Liver (tissue), 9 donors: ENCODE data around the gene IL18BP. TPM values are rescaled to one million over a fixed set of nuclear protein-coding genes. Genes with fewer than 3 reads are reported as not detected.

Source experiments
- DNase-seq: peaks from one replicate; pipeline ENCODE4 v3.0.0-alpha.2; 2017; ENCODE audit warnings: low spot score
- H3K27ac ChIP-seq, 2 donors: one replicate each; pipeline ENCODE4 v1.7.0; 2013; ENCODE audit warnings: inconsistent platforms in 2 of 2, low read length in 2 of 2, control low read depth in 1 of 2, low read depth in 1 of 2, mild to moderate bottlenecking in 1 of 2
- H3K27me3 ChIP-seq, 4 donors: one replicate each; pipeline versions ENCODE4 v1.6.1 to v1.7.0; 2013; ENCODE audit warnings: low read length in 3 of 4, inconsistent platforms in 1 of 4, mild to moderate bottlenecking in 1 of 4, moderate library complexity in 1 of 4; ENCODE audit not compliant: control insufficient read depth in 4 of 4, insufficient read depth in 4 of 4
- H3K36me3 ChIP-seq, 4 donors: one replicate each; pipeline versions ENCODE4 v1.6.1 to v1.7.0; 2013; ENCODE audit warnings: low read length in 3 of 4, mild to moderate bottlenecking in 3 of 4, low read depth in 1 of 4, moderate library complexity in 1 of 4; ENCODE audit not compliant: control insufficient read depth in 4 of 4, insufficient read depth in 3 of 4
- H3K4me1 ChIP-seq, 4 donors: one replicate each; pipeline versions ENCODE4 v1.6.1 to v1.7.0; 2013; ENCODE audit warnings: low read length in 3 of 4, mild to moderate bottlenecking in 3 of 4, moderate library complexity in 1 of 4; ENCODE audit not compliant: control insufficient read depth in 4 of 4, insufficient read depth in 4 of 4
- H3K4me3 ChIP-seq, 3 donors: one replicate each; pipeline versions ENCODE4 v1.6.1 to v1.7.0; 2013; ENCODE audit warnings: low read length in 3 of 3, control low read depth in 1 of 3, low read depth in 1 of 3, mild to moderate bottlenecking in 1 of 3
- H3K9ac ChIP-seq, 2 donors: one replicate each; pipeline ENCODE4 v1.7.0; 2013; ENCODE audit warnings: low read length in 2 of 2, mild to moderate bottlenecking in 2 of 2, moderate library complexity in 2 of 2, control low read depth in 1 of 2, low read depth in 1 of 2
- H3K9me3 ChIP-seq, 4 donors: one replicate each; pipeline versions ENCODE4 v1.6.1 to v1.7.0; 2013; ENCODE audit warnings: low read length in 3 of 4; ENCODE audit not compliant: control insufficient read depth in 4 of 4
- CTCF ChIP-seq: fragments of 150-350 bp; IDR thresholded peaks from 2 replicates; pipeline ENCODE4 v1.5.1; 2017; ENCODE audit warnings: improper control_type of control experiment, low read depth, low read length; ENCODE audit not compliant: missing input control
- EGR1 ChIP-seq, 2 donors: IDR thresholded peaks; 2 replicates each; pipeline ENCODE4 v1.6.1; 2016 to 2018; ENCODE audit warnings: antibody characterized with exemption in 2 of 2, low read depth in 2 of 2
- FOXA1 ChIP-seq: IDR thresholded peaks from 2 replicates; pipeline ENCODE4 v1.6.1; 2016; ENCODE audit warnings: antibody characterized with exemption
- FOXA2 ChIP-seq: IDR thresholded peaks from 2 replicates; pipeline ENCODE4 v1.6.1; 2016; ENCODE audit warnings: antibody characterized with exemption
- GABPA ChIP-seq, 2 donors: IDR thresholded peaks in 1 of 2; conservative IDR thresholded peaks in 1 of 2; 2 replicates each; pipeline ENCODE4 v1.6.1; 2016; ENCODE audit warnings: antibody characterized with exemption in 2 of 2, mild to moderate bottlenecking in 1 of 2, moderate library complexity in 1 of 2
- HNF4A ChIP-seq, 2 donors: conservative IDR thresholded peaks; 2 replicates each; pipeline ENCODE4 v1.6.1; 2016; ENCODE audit warnings: antibody characterized with exemption in 2 of 2, mild to moderate bottlenecking in 2 of 2
- HNF4G ChIP-seq: IDR thresholded peaks from 2 replicates; pipeline ENCODE4 v1.6.1; 2016; ENCODE audit warnings: antibody characterized with exemption
- JUND ChIP-seq, 2 donors: IDR thresholded peaks; 2 replicates each; pipeline ENCODE4 v1.6.1; 2016; ENCODE audit warnings: antibody characterized with exemption in 2 of 2
- NR2F2 ChIP-seq: IDR thresholded peaks from 2 replicates; pipeline ENCODE4 v1.6.1; 2016; ENCODE audit warnings: antibody characterized with exemption
- RAD21 ChIP-seq, 2 donors: IDR thresholded peaks; 2 replicates each; pipeline ENCODE4 v1.6.1; 2016; ENCODE audit warnings: antibody characterized with exemption in 2 of 2, mild to moderate bottlenecking in 2 of 2
- RXRA ChIP-seq, 2 donors: IDR thresholded peaks; 2 replicates each; pipeline ENCODE4 v1.6.1; 2017 to 2018; ENCODE audit warnings: antibody characterized with exemption in 2 of 2, mild to moderate bottlenecking in 1 of 2
- SP1 ChIP-seq: IDR thresholded peaks from 2 replicates; pipeline ENCODE4 v1.6.1; 2018; ENCODE audit warnings: antibody characterized with exemption, mild to moderate bottlenecking
- TAF1 ChIP-seq: conservative IDR thresholded peaks from 2 replicates; pipeline ENCODE4 v1.6.1; 2016; ENCODE audit warnings: antibody characterized with exemption, mild to moderate bottlenecking
- YY1 ChIP-seq: IDR thresholded peaks from 2 replicates; pipeline ENCODE4 v1.6.1; 2016; ENCODE audit warnings: antibody characterized with exemption, mild to moderate bottlenecking
- ZBTB33 ChIP-seq: IDR thresholded peaks from 2 replicates; pipeline ENCODE4 v1.6.1; 2016; ENCODE audit warnings: antibody characterized with exemption
- WGBS: extraction: QIAGEN DNeasy Blood & Tissue Kit; methylation state at CpG from one replicate; pipeline ENCODE4 v1.1.7; 2013; 5-methylcytosine and 5-hydroxymethylcytosine counted together
- polyA plus RNA-seq, 2 donors: library from polyadenylated mRNA; stranded (reverse) in 1 of 2; unstranded in 1 of 2; fragments of 200-250 nt in 1 of 2; fragments of >200 nt in 1 of 2; fragmentation: Nextera tagmentation in 1 of 2; extraction: Ambion mirVana in 1 of 2; gene quantifications; one replicate each; pipeline versions ENCODE4 v1.2.1 to v1.2.3, GENCODE V29; 2013 to 2015
- total RNA-seq, 2 donors: library from RNA; depleted of rRNA; stranded (reverse); fragments of >200 nt; gene quantifications; one replicate each; pipeline ENCODE4 v1.2.3, GENCODE V29; 2014
- TF ChIP-seq, protein P1 (sequence below): IDR thresholded peaks from 2 replicates; pipeline ENCODE4 v1.6.1; 2016; ENCODE audit warnings: antibody characterized with exemption, mild to moderate bottlenecking
- TF ChIP-seq, protein P2 (sequence below): IDR thresholded peaks from 2 replicates; pipeline ENCODE4 v1.6.1; 2016; ENCODE audit warnings: antibody characterized with exemption
- TF ChIP-seq, protein P3 (sequence below): IDR thresholded peaks from 2 replicates; pipeline ENCODE4 v1.6.1; 2016; ENCODE audit warnings: antibody characterized with exemption
- donor health status: healthy.
- donor health status: healthy.
- donor health status: healthy.
- donor health status: healthy.
- donor health status: healthy.

Gene IL18BP
- total and polyA plus RNA-seq, 4 donors, result 2.4 to 6.3 (median 4.3) TPM

DNA sequence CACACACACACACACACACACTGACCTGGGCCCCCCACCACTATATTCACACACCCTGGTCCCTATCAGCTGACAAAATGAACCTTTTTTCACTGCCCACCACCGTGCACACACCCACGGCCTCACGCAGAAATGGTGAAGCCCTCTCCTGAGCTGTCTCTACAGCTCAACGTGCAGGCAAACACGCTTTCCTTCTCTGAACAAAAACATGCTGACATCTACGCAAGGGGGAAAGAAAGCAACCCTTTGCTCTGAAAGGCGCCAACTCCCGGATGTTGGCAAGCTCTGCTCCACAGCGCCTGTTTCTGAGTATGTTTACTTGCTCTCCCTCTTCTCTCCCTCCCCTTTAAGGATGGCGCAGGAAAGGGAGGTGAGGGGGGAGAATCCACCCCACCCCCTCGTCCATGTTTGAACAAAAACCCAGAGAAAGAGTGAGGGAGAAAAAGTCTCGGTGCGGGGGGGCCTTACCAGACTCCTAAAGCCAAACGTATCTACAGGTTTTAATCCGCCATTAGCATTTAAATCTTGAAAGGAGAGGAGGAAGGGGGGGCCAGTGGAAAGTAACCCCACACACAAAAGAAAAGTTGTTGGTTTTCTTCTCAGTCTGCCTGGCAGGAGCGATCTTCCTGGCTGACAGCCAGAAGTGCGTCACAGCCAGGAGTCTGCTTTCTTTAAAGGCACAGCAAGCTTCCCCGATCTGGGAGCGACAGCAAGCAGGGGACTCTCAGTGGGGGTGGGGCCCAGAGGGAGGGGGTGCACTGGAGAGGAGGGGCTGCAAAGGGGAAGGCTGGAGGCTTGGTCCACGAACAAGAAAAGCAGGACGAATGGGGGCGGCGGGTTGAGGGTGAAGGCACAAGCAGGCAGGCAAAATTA lies 42.0 kb downstream of the IL18BP start:
- TF ChIP-seq CTCF, result peak; percentile 3
- TF ChIP-seq, protein P1, sequence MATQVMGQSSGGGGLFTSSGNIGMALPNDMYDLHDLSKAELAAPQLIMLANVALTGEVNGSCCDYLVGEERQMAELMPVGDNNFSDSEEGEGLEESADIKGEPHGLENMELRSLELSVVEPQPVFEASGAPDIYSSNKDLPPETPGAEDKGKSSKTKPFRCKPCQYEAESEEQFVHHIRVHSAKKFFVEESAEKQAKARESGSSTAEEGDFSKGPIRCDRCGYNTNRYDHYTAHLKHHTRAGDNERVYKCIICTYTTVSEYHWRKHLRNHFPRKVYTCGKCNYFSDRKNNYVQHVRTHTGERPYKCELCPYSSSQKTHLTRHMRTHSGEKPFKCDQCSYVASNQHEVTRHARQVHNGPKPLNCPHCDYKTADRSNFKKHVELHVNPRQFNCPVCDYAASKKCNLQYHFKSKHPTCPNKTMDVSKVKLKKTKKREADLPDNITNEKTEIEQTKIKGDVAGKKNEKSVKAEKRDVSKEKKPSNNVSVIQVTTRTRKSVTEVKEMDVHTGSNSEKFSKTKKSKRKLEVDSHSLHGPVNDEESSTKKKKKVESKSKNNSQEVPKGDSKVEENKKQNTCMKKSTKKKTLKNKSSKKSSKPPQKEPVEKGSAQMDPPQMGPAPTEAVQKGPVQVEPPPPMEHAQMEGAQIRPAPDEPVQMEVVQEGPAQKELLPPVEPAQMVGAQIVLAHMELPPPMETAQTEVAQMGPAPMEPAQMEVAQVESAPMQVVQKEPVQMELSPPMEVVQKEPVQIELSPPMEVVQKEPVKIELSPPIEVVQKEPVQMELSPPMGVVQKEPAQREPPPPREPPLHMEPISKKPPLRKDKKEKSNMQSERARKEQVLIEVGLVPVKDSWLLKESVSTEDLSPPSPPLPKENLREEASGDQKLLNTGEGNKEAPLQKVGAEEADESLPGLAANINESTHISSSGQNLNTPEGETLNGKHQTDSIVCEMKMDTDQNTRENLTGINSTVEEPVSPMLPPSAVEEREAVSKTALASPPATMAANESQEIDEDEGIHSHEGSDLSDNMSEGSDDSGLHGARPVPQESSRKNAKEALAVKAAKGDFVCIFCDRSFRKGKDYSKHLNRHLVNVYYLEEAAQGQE, result peak; percentile 42
- peak; percentile 35 to 51 for TF ChIP-seq RAD21 (IDR thresholded peaks at IDR 0.05)
- TF ChIP-seq HNF4G, result no peak
- TF ChIP-seq FOXA2, result peak; percentile 42
- TF ChIP-seq, protein P2, sequence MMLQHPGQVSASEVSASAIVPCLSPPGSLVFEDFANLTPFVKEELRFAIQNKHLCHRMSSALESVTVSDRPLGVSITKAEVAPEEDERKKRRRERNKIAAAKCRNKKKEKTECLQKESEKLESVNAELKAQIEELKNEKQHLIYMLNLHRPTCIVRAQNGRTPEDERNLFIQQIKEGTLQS, result no peak
- TF ChIP-seq ZBTB33, result no peak
- TF ChIP-seq HNF4A (conservative IDR thresholded peaks at IDR 0.05), result peak; percentile 38 to 43
- peak; percentile 67 for TF ChIP-seq SP1
- TF ChIP-seq NR2F2, result peak; percentile 14
- peak; percentile 93 for TF ChIP-seq YY1
- TF ChIP-seq RXRA (IDR thresholded peaks at IDR 0.05), result peak; percentile 32 to 45
- TF ChIP-seq TAF1, result peak; percentile 56
- no peak for TF ChIP-seq FOXA1
- TF ChIP-seq, protein P3, sequence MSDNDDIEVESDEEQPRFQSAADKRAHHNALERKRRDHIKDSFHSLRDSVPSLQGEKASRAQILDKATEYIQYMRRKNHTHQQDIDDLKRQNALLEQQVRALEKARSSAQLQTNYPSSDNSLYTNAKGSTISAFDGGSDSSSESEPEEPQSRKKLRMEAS, result peak; percentile 67
- peak; percentile 45 to 49 for TF ChIP-seq JUND (IDR thresholded peaks at IDR 0.05)
- TF ChIP-seq GABPA (IDR thresholded peaks at IDR 0.05 in 1 of 2, conservative IDR thresholded peaks at IDR 0.05 in 1 of 2), result no peak
- peak in 1 of 2 donors; percentile 45 for TF ChIP-seq EGR1 (IDR thresholded peaks at IDR 0.05; ENCODE audit: low read depth in 2 of 2)
- DNase-seq, result peak; percentile 87
- Histone ChIP-seq H3K27me3 (no peaks in the 10 kb centered on the region), H3K4me3 (peak overlapping the region; percentile 56 to 87 (median 62)), H3K9ac (peak overlapping the region; percentile 64 to 66), H3K27ac (peak overlapping the region; percentile 90 to 95), H3K4me1 (peaks cover 10 to 34% (median 24%) of the 10 kb centered on the region in 4 donors), H3K9me3 (no peaks in the 10 kb centered on the region), H3K36me3 (no peaks in the 10 kb centered on the region)
- under 1% methylated on average over 23 of the region's 23 CpGs for WGBS
